ENCODE results near the gene MS4A18.

The MS4A18 gene

GRCh38 chr11:60767388-60767811, 42.9 kb downstream of the MS4A18 start:
- TF ChIP-seq ZFX (IDR thresholded peaks at IDR 0.05) (no peak), CTCF (conservative IDR thresholded peaks at IDR 0.05) (no peak)
- no peak overlapping the region for H3K27ac ChIP-seq

GRCh38 chr11:60768202-60768601, 43.7 kb downstream of the MS4A18 start:
- H3K27ac ChIP-seq = no peak overlapping the region
- TF ChIP-seq CTCF (conservative IDR thresholded peaks at IDR 0.05) (no peak), ZFX (IDR thresholded peaks at IDR 0.05) (no peak)

- no peak overlapping the region for H3K27ac ChIP-seq
- no peak for TF ChIP-seq CTCF (conservative IDR thresholded peaks at IDR 0.05)
- TF ChIP-seq ZFX (IDR thresholded peaks at IDR 0.05) = no peak
Observed at GRCh38 chr11:60769273-60769672, 44.8 kb downstream of the MS4A18 start.

- no peak overlapping the region for H3K27ac ChIP-seq
- TF ChIP-seq ZFX (IDR thresholded peaks at IDR 0.05) = no peak
- TF ChIP-seq CTCF (conservative IDR thresholded peaks at IDR 0.05) = no peak
Observed at GRCh38 chr11:60769811-60770210, 45.3 kb downstream of the MS4A18 start.

GRCh38 chr11:60771146-60771545, 46.6 kb downstream of the MS4A18 start:
- no peak for TF ChIP-seq ZFX (IDR thresholded peaks at IDR 0.05)
- no peak for TF ChIP-seq CTCF (conservative IDR thresholded peaks at IDR 0.05)
- H3K27ac ChIP-seq = no peak overlapping the region

- no peak for TF ChIP-seq CTCF (conservative IDR thresholded peaks at IDR 0.05)
- no peak for TF ChIP-seq ZFX (IDR thresholded peaks at IDR 0.05)
- no peak overlapping the region for H3K27ac ChIP-seq
Observed at GRCh38 chr11:60771879-60772525, 47.5 kb downstream of the MS4A18 start.

- no peak overlapping the region for H3K27ac ChIP-seq
- TF ChIP-seq ZFX (IDR thresholded peaks at IDR 0.05) (no peak), CTCF (conservative IDR thresholded peaks at IDR 0.05) (no peak)
Observed at GRCh38 chr11:60772666-60773065, 48.1 kb downstream of the MS4A18 start.
